GM21528 (cell line): ENCODE data around the gene ATF6.

Source experiments
- ATAC-seq: cut with Tn5 transposase; IDR thresholded peaks from one replicate; pipeline ENCODE4 v1.9.1; 2021; ENCODE audit warnings: mild to moderate bottlenecking, moderate library complexity; ENCODE audit not compliant: unreplicated experiment, low FRiP score

Gene ATF6

GRCh38 chr1:161932668-161933067 is 166.5 kb downstream of the ATF6 start:
- no peak for ATAC-seq

GRCh38 chr1:161933592-161934588 is 167.8 kb downstream of the ATF6 start:
- no peak for ATAC-seq

- ATAC-seq, result no peak
These were observed 169.1 kb downstream of the ATF6 start for GRCh38 chr1:161935264-161935663.

GRCh38 chr1:161936786-161937185 is 170.7 kb downstream of the ATF6 start:
- no peak for ATAC-seq

- ATAC-seq, result no peak
These were observed 174.9 kb downstream of the ATF6 start for GRCh38 chr1:161940866-161941591.

GRCh38 chr1:161941726-161942436 is 175.8 kb downstream of the ATF6 start:
- no peak for ATAC-seq

GRCh38 chr1:161943737-161944136 is 177.6 kb downstream of the ATF6 start:
- ATAC-seq, result no peak

- ATAC-seq, result no peak
These were observed 178.3 kb downstream of the ATF6 start for GRCh38 chr1:161944381-161944780.

- ATAC-seq, result no peak
These were observed 179.4 kb downstream of the ATF6 start for GRCh38 chr1:161945306-161946060.

- no peak for ATAC-seq
These were observed 180.2 kb downstream of the ATF6 start for GRCh38 chr1:161946071-161946987.

- no peak for ATAC-seq
These were observed 182.3 kb downstream of the ATF6 start for GRCh38 chr1:161948435-161948834.

- no peak for ATAC-seq
These were observed 183.4 kb downstream of the ATF6 start for GRCh38 chr1:161949548-161949947.

- no peak for ATAC-seq
These were observed 184.3 kb downstream of the ATF6 start for GRCh38 chr1:161950377-161950776.

GRCh38 chr1:161951646-161952045 is 185.5 kb downstream of the ATF6 start:
- ATAC-seq, result no peak

GRCh38 chr1:161952607-161953172 is 186.6 kb downstream of the ATF6 start:
- ATAC-seq, result no peak

- ATAC-seq, result no peak
These were observed 187.3 kb downstream of the ATF6 start for GRCh38 chr1:161953256-161953920.

- no peak for ATAC-seq
These were observed 187.9 kb downstream of the ATF6 start for GRCh38 chr1:161954050-161954449.

GRCh38 chr1:161954466-161954865 is 188.3 kb downstream of the ATF6 start:
- no peak for ATAC-seq
